ENCODE data around the gene SYPL1. TPM values are rescaled to one million over a fixed set of nuclear protein-coding genes. Genes with fewer than 3 reads are reported as not detected.

Gene SYPL1
- total RNA-seq, 1 donor from 2014 or later = 59.7 TPM

GRCh38 chr7:106073701-106074100, 38.4 kb downstream of the SYPL1 start:
- Histone ChIP-seq H3K27ac (ENCODE audit: low read depth, low read length) (no peak overlapping the region), H3K4me2 (ENCODE audit: low read length) (no peak overlapping the region), H3K36me3 (ENCODE audit: insufficient read depth, low read length) (no peaks in the 10 kb centered on the region), H3K9ac (ENCODE audit: low read length) (no peak overlapping the region), H3K4me3 (ENCODE audit: insufficient read depth, low read depth, low read length) (no peak overlapping the region), H3K27me3 (ENCODE audit: insufficient read depth, low read length) (no peaks in the 10 kb centered on the region), H3K79me2 (ENCODE audit: insufficient read depth, low read length) (no peaks in the 10 kb centered on the region), H4K20me1 (ENCODE audit: insufficient read depth, low read length) (no peaks in the 10 kb centered on the region), H2AFZ (ENCODE audit: low read depth, low read length) (no peak overlapping the region), H3K4me1 (ENCODE audit: insufficient read depth, low read length) (peaks cover 8% of the 10 kb centered on the region), H3K9me3 (ENCODE audit: insufficient read depth, low read depth, low read length) (no peaks in the 10 kb centered on the region)
- Mint-ChIP-seq H3K9me3 (ENCODE audit: unreplicated experiment) (no peaks in the 10 kb centered on the region), H3K4me1 (ENCODE audit: low read depth, unreplicated experiment) (peaks cover 5% of the 10 kb centered on the region), H3K4me3 (ENCODE audit: unreplicated experiment) (no peak overlapping the region), H3K27me3 (ENCODE audit: low read depth, unreplicated experiment) (peaks cover 3% of the 10 kb centered on the region), H3K36me3 (ENCODE audit: low read depth, unreplicated experiment) (no peaks in the 10 kb centered on the region), H3K27ac (ENCODE audit: unreplicated experiment) (no peak overlapping the region)
- no peak for DNase-seq (ENCODE audit: low read depth)
- no peak for TF ChIP-seq EZH2 (IDR thresholded peaks at IDR 0.05; ENCODE audit: insufficient read depth, low read length)
- no peak for TF ChIP-seq CTCF (IDR thresholded peaks at IDR 0.05; ENCODE audit: insufficient read depth, low read depth, low read length)
- FAIRE-seq = no peak

DNA sequence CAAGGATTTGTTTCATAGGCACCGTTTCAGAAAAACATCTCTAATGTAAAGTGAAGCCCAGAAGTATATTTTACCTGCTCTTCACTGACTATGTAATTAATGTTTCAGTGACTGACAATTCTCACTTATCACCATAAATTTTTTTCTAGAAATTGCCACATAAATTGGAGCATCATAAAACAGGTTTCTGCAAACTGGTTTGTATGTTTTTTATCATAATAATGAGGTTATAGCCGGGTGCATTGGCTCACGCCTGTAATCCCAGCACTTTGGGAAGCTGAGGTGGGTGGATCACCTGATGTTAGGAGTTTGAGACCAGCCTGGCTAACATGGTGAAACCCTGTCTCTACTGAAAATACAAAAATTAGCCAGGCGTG, 39.4 kb downstream of the SYPL1 start:
- TF ChIP-seq EZH2 (IDR thresholded peaks at IDR 0.05; ENCODE audit: insufficient read depth, low read length) = no peak
- TF ChIP-seq CTCF (IDR thresholded peaks at IDR 0.05; ENCODE audit: insufficient read depth, low read depth, low read length) = no peak
- H3K4me3 Mint-ChIP-seq (ENCODE audit: unreplicated experiment) = no peak overlapping the region

GRCh38 chr7:106071999-106072714, 40.0 kb downstream of the SYPL1 start:
- Mint-ChIP-seq H3K27ac (ENCODE audit: unreplicated experiment) (no peak overlapping the region), H3K4me3 (ENCODE audit: unreplicated experiment) (no peak overlapping the region), H3K27me3 (ENCODE audit: low read depth, unreplicated experiment) (peaks cover 5% of the 10 kb centered on the region), H3K36me3 (ENCODE audit: low read depth, unreplicated experiment) (no peaks in the 10 kb centered on the region), H3K9me3 (ENCODE audit: unreplicated experiment) (no peaks in the 10 kb centered on the region), H3K4me1 (ENCODE audit: low read depth, unreplicated experiment) (peaks cover 5% of the 10 kb centered on the region)
- no peaks in the 10 kb centered on the region for H3K9me3 ChIP-seq (ENCODE audit: insufficient read depth, low read depth, low read length)
- H3K27me3 ChIP-seq (ENCODE audit: insufficient read depth, low read length) = no peaks in the 10 kb centered on the region
- no peaks in the 10 kb centered on the region for H3K79me2 ChIP-seq (ENCODE audit: insufficient read depth, low read length)
- H3K36me3 ChIP-seq (ENCODE audit: insufficient read depth, low read length) = no peaks in the 10 kb centered on the region
- H3K27ac ChIP-seq (ENCODE audit: low read depth, low read length) = no peak overlapping the region
- no peak overlapping the region for H3K4me2 ChIP-seq (ENCODE audit: low read length)
- TF ChIP-seq CTCF (IDR thresholded peaks at IDR 0.05; ENCODE audit: insufficient read depth, low read depth, low read length) (no peak), EZH2 (IDR thresholded peaks at IDR 0.05; ENCODE audit: insufficient read depth, low read length) (no peak)
- DNase-seq (ENCODE audit: low read depth) (no peak), FAIRE-seq (no peak)
- H3K4me3 ChIP-seq (ENCODE audit: insufficient read depth, low read depth, low read length) = no peak overlapping the region
- H3K9ac ChIP-seq (ENCODE audit: low read length) = no peak overlapping the region
- H2AFZ ChIP-seq (ENCODE audit: low read depth, low read length) = no peak overlapping the region
- no peaks in the 10 kb centered on the region for H4K20me1 ChIP-seq (ENCODE audit: insufficient read depth, low read length)
- H3K4me1 ChIP-seq (ENCODE audit: insufficient read depth, low read length) = peaks cover 8% of the 10 kb centered on the region

More for the DNA sequence above, 39.4 kb downstream of the SYPL1 start:
- no peak overlapping the region for H3K4me3 ChIP-seq (ENCODE audit: insufficient read depth, low read depth, low read length)
- H3K27ac ChIP-seq (ENCODE audit: low read depth, low read length) = no peak overlapping the region
- Mint-ChIP-seq H3K4me1 (ENCODE audit: low read depth, unreplicated experiment) (peaks cover 5% of the 10 kb centered on the region), H3K27ac (ENCODE audit: unreplicated experiment) (no peak overlapping the region), H3K27me3 (ENCODE audit: low read depth, unreplicated experiment) (peaks cover 5% of the 10 kb centered on the region), H3K9me3 (ENCODE audit: unreplicated experiment) (no peaks in the 10 kb centered on the region), H3K36me3 (ENCODE audit: low read depth, unreplicated experiment) (no peaks in the 10 kb centered on the region)
- H3K9me3 ChIP-seq (ENCODE audit: insufficient read depth, low read depth, low read length) = no peaks in the 10 kb centered on the region
- no peaks in the 10 kb centered on the region for H3K79me2 ChIP-seq (ENCODE audit: insufficient read depth, low read length)
- no peaks in the 10 kb centered on the region for H3K27me3 ChIP-seq (ENCODE audit: insufficient read depth, low read length)
- H2AFZ ChIP-seq (ENCODE audit: low read depth, low read length) = no peak overlapping the region
- no peaks in the 10 kb centered on the region for H3K36me3 ChIP-seq (ENCODE audit: insufficient read depth, low read length)
- H3K4me1 ChIP-seq (ENCODE audit: insufficient read depth, low read length) = peaks cover 8% of the 10 kb centered on the region
- DNase-seq (ENCODE audit: low read depth) (no peak), FAIRE-seq (no peak)
- H3K4me2 ChIP-seq (ENCODE audit: low read length) = no peak overlapping the region
- H4K20me1 ChIP-seq (ENCODE audit: insufficient read depth, low read length) = no peaks in the 10 kb centered on the region
- no peak overlapping the region for H3K9ac ChIP-seq (ENCODE audit: low read length)

Data from astrocyte (in vitro differentiated cells and primary cell).